Measurements from ENCODE around the gene DVL1. TPM values are rescaled to one million over a fixed set of nuclear protein-coding genes. Genes with fewer than 3 reads are reported as not detected.
A peak's percentile ranks its signal among the peaks of the same experiment; 100 is the strongest.

The DVL1 gene
- total and polyA plus RNA-seq, 2 of the 13 experiments (the other 11 are each of a cell fraction or from before 2014, with no cell fraction given): 30.8 to 60.4 TPM

DNA sequence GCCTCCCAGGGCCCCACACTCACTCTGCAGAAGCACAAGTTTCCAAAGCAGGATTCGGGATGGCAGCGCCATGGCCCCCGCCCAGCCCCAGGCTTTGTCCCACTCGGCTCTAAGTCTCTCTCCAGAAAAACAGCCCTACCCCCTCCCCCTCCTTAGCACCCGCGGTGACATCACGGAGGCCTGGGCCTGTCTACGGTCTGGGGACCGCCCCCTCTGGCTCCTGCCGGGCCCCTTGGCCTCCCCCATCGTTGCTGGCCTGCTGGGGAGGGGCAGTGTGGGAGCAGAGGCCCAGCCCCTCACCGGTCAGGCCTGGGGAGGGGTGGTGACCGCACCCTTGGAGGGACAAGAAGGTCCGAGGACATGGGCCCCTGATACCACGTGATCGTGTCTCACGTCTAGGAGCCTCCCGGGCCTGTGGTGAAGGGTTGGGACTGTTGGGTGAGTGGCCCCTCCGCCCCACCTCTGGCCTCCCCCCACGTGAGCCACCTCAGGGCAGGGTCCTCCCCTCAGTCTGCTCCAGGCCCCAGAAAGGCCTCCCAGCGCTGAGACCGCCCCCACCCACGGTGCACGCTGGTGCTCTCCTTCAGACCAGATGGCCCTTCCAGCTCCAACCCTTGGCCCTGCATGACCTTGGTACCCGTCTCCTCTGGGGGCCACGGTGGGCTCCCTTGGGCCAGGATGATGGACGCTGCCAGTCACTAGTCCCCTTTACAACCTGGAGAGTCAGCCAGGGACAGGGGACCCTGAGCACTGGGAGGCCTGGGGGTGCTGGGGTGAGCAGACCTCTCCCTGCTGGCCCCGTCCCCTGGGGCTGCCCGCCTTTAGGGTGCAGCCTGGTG is 9.4 kb upstream of the DVL1 start, which contains the start of gene MXRA8 (continued):
- TF ChIP-seq ZNF275 (CRISPR knock-in tag; IDR thresholded peaks at IDR 0.05; ENCODE audit: borderline replicate concordance) (peak; percentile 74; the same call in 1 of the 2 replicates), GFI1 (CRISPR knock-in tag; IDR thresholded peaks at IDR 0.05; ENCODE audit: borderline replicate concordance) (no peak), JUND (CRISPR knock-in tag; IDR thresholded peaks at IDR 0.05) (no peak), CHCHD3 (CRISPR knock-in tag; IDR thresholded peaks at IDR 0.05) (no peak), ATF2 (CRISPR knock-in tag; IDR thresholded peaks at IDR 0.05) (peak; percentile 56; the same call in 1 of the 2 replicates), STAT6 (CRISPR knock-in tag; IDR thresholded peaks at IDR 0.05; ENCODE audit: borderline replicate concordance) (no peak), NPAS2 (CRISPR knock-in tag; IDR thresholded peaks at IDR 0.05; ENCODE audit: borderline replicate concordance) (no peak), RBM22 (optimal IDR thresholded peaks at IDR 0.05; ENCODE audit: low read length) (no peak), ISL2 (CRISPR knock-in tag; IDR thresholded peaks at IDR 0.05) (no peak), ZKSCAN5 (CRISPR knock-in tag; IDR thresholded peaks at IDR 0.05) (no peak), NFE2L1 (CRISPR knock-in tag; IDR thresholded peaks at IDR 0.05; ENCODE audit: borderline replicate concordance) (no peak), ZNF343 (CRISPR knock-in tag; IDR thresholded peaks at IDR 0.05) (no peak), SALL1 (CRISPR knock-in tag; IDR thresholded peaks at IDR 0.05) (no peak; the same call in 1 of the 2 replicates), ZNF713 (CRISPR knock-in tag; IDR thresholded peaks at IDR 0.05) (no peak), DNMT3B (CRISPR knock-in tag; conservative IDR thresholded peaks at IDR 0.05) (no peak), PAX8 (CRISPR knock-in tag; IDR thresholded peaks at IDR 0.05; ENCODE audit: borderline replicate concordance) (0 out of 2 replicates have a peak, but pooled peaks have one; percentile 26), ELF4 (CRISPR knock-in tag; IDR thresholded peaks at IDR 0.05; ENCODE audit: borderline replicate concordance) (no peak), ZNF160 (CRISPR knock-in tag; IDR thresholded peaks at IDR 0.05) (no peak)
- TF ChIP-seq, protein P1, sequence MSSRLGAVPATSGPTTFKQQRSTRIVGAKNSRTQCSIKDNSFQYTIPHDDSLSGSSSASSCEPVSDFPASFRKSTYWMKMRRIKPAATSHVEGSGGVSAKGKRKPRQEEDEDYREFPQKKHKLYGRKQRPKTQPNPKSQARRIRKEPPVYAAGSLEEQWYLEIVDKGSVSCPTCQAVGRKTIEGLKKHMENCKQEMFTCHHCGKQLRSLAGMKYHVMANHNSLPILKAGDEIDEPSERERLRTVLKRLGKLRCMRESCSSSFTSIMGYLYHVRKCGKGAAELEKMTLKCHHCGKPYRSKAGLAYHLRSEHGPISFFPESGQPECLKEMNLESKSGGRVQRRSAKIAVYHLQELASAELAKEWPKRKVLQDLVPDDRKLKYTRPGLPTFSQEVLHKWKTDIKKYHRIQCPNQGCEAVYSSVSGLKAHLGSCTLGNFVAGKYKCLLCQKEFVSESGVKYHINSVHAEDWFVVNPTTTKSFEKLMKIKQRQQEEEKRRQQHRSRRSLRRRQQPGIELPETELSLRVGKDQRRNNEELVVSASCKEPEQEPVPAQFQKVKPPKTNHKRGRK (CRISPR knock-in tag; IDR thresholded peaks at IDR 0.05): no peak
- TF ChIP-seq, protein P2, sequence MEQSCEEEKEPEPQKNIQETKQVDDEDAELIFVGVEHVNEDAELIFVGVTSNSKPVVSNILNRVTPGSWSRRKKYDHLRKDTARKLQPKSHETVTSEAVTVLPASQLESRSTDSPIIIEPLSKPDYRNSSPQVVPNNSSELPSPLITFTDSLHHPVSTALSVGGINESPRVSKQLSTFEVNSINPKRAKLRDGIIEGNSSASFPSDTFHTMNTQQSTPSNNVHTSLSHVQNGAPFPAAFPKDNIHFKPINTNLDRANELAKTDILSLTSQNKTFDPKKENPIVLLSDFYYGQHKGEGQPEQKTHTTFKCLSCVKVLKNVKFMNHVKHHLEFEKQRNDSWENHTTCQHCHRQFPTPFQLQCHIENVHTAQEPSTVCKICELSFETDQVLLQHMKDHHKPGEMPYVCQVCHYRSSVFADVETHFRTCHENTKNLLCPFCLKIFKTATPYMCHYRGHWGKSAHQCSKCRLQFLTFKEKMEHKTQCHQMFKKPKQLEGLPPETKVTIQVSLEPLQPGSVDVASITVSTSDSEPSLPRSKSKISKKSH (CRISPR knock-in tag; IDR thresholded peaks at IDR 0.05; ENCODE audit: borderline replicate concordance): no peak; the same call in 1 of the 2 replicates

Data from HepG2 (cell line).